HepG2 (cell line): ENCODE measurements around the gene ABCD1. TPM values are rescaled to one million over a fixed set of nuclear protein-coding genes. Genes with fewer than 3 reads are reported as not detected.

Experiments
- BORCS8-MEF2B ChIP-seq: sonication (generic); formaldehyde crosslinking; IDR thresholded peaks from 2 replicates; pipeline ENCODE4 v1.8.0; 2022; ENCODE audit warnings: mild to moderate bottlenecking, missing genetic modification reagents
- ELF4 ChIP-seq: sonication (generic); formaldehyde crosslinking; IDR thresholded peaks from 2 replicates; pipeline ENCODE4 v1.5.0; 2020; ENCODE audit warnings: missing genetic modification reagents, mild to moderate bottlenecking, moderate library complexity, borderline replicate concordance
- HNRNPUL1 ChIP-seq: fragments of 200-400 bp; formaldehyde crosslinking; IDR thresholded peaks from 2 replicates; pipeline ENCODE4 v1.6.1; 2017; ENCODE audit warnings: low read depth, mild to moderate bottlenecking, low read length, moderate library complexity
- KLF16 ChIP-seq, 2 experiments: sonication (generic) in 1 of 2; formaldehyde crosslinking in 1 of 2; IDR thresholded peaks; 2 replicates each; pipeline versions ENCODE4 v1.6.1 to v1.8.0; 2016 to 2023; ENCODE audit warnings: missing genetic modification reagents in 2 of 2, missing compliant biosample characterization in 1 of 2
- MTA1 ChIP-seq: sonication (generic); formaldehyde crosslinking; IDR thresholded peaks from 2 replicates; pipeline ENCODE4 v1.4.0; 2020; ENCODE audit warnings: missing genetic modification reagents, mild to moderate bottlenecking, borderline replicate concordance
- MTF1 ChIP-seq: sonication (generic); formaldehyde crosslinking; IDR thresholded peaks from 2 replicates; pipeline ENCODE4 v1.5.0; 2020; ENCODE audit warnings: missing genetic modification reagents
- MYC ChIP-seq: sonication (generic); formaldehyde crosslinking; IDR thresholded peaks from 2 replicates; pipeline ENCODE4 v1.9.0; 2021; ENCODE audit warnings: missing genetic modification reagents, borderline replicate concordance
- POLR2A ChIP-seq, 2 experiments: IDR thresholded peaks; 2 replicates each; pipeline ENCODE4 v1.6.1; 2011; ENCODE audit warnings: low read depth in 2 of 2, low read length in 2 of 2, mild to moderate bottlenecking in 1 of 2, moderate library complexity in 1 of 2; ENCODE audit not compliant: insufficient read depth in 1 of 2
- ZFY ChIP-seq: sonication (generic); formaldehyde crosslinking; IDR thresholded peaks from 2 replicates; pipeline ENCODE4 v1.4.0; 2020; ENCODE audit warnings: missing genetic modification reagents
- ZKSCAN5 ChIP-seq: sonication (generic); formaldehyde crosslinking; IDR thresholded peaks from 2 replicates; pipeline ENCODE4 v1.5.1; 2020; ENCODE audit warnings: mild to moderate bottlenecking, missing genetic modification reagents
- ZNF234 ChIP-seq: sonication (generic); formaldehyde crosslinking; conservative IDR thresholded peaks from 2 replicates; pipeline ENCODE4 v1.5.1; 2020; ENCODE audit warnings: mild to moderate bottlenecking, missing genetic modification reagents
- ZNF253 ChIP-seq: sonication (generic); formaldehyde crosslinking; IDR thresholded peaks from 2 replicates; pipeline ENCODE4 v1.8.0; 2022; ENCODE audit warnings: mild to moderate bottlenecking, missing genetic modification reagents, borderline replicate concordance
- ZNF382 ChIP-seq: sonication (generic); formaldehyde crosslinking; IDR thresholded peaks from 2 replicates; pipeline ENCODE4 v1.5.0; 2020; ENCODE audit warnings: missing genetic modification reagents, mild to moderate bottlenecking, borderline replicate concordance
- ZNF616 ChIP-seq: sonication (generic); formaldehyde crosslinking; IDR thresholded peaks from 2 replicates; pipeline ENCODE4 v1.5.0; 2020; ENCODE audit warnings: low read depth, mild to moderate bottlenecking, missing genetic modification reagents
- ZNF879 ChIP-seq: sonication (generic); formaldehyde crosslinking; IDR thresholded peaks from 2 replicates; pipeline ENCODE4 v1.8.1; 2023; ENCODE audit warnings: missing genetic modification reagents
- polyA plus RNA-seq, 8 experiments: library from polyadenylated mRNA; depleted of rRNA in 3 of 8; stranded (reverse) in 7 of 8; unstranded in 1 of 8; fragments of >200 nt; fragmentation: Illumina TruSeq in 4 of 8; extraction: Trizol in 4 of 8; gene quantifications; 2 replicates each; pipeline versions ENCODE4 v1.2.1 to v1.2.3, GENCODE V29; 2011 to 2016; ENCODE audit warnings: low read depth in 4 of 8, missing spikeins in 1 of 8, mixed read lengths in 1 of 8; ENCODE audit not compliant: insufficient read depth in 1 of 8
- total RNA-seq, 5 experiments: library from RNA; depleted of rRNA; stranded (reverse); fragments of >200 nt; fragmentation: Illumina TruSeq; extraction: Trizol; gene quantifications; 2 replicates each; pipeline ENCODE4 v1.2.3, GENCODE V29; 2016; ENCODE audit warnings: low read depth in 1 of 5
- TF ChIP-seq, protein P1 (sequence below): sonication (generic); formaldehyde crosslinking; IDR thresholded peaks from 2 replicates; pipeline ENCODE4 v1.9.0; 2022; ENCODE audit warnings: low read depth, missing genetic modification reagents
- TF ChIP-seq, protein P2 (sequence below): sonication (generic); formaldehyde crosslinking; IDR thresholded peaks from 2 replicates; pipeline ENCODE4 v1.5.0; 2020; ENCODE audit warnings: mild to moderate bottlenecking, missing genetic modification reagents
- TF ChIP-seq, protein P3 (sequence below): IDR thresholded peaks from 2 replicates; pipeline ENCODE4 v1.6.1; 2016; ENCODE audit warnings: mild to moderate bottlenecking, missing biosample characterization, missing genetic modification reagents
- TF ChIP-seq, protein P4 (sequence below): IDR thresholded peaks from 2 replicates; pipeline ENCODE4 v1.4.0; 2020; ENCODE audit warnings: mild to moderate bottlenecking, missing genetic modification reagents
- TF ChIP-seq, protein P5 (sequence below): sonication (generic); formaldehyde crosslinking; IDR thresholded peaks from 2 replicates; pipeline ENCODE4 v1.8.0; 2022; ENCODE audit warnings: missing genetic modification reagents, mild to moderate bottlenecking, borderline replicate concordance

Gene ABCD1
- total and polyA plus RNA-seq, 2 of the 13 experiments (the other 11 are each of a cell fraction or from before 2014, with no cell fraction given) = 11.4 to 15.9 TPM

DNA sequence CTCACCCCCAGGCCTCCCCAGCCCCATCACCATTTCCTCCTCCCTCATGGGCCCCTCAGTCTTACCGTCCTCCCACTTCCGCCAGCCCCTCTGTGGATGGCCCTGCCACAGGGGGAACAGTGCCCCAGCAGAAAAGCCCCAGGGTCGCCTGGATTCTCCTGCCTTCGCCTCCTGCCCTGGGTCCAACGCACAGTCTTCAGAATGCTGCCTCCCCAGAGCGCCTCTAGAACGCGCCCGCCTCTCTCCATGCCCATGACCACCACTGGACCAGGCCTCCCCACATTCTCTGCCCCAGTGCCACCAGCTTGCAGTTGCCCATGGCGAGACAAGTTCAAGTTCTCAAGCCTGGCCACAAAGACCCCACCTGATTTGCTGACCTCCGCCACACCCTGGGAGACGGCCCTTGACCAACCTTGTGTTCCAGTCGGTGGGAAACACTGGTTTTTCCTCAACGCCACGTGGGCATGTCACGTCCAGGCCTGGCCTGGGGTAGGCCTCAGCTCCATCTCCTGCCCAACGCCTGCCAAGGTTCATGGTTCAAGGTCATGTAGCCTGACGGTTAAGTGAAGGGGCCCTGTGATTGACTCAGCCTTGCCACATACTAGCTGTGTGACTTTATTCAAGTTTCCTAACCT is 38.8 kb downstream of the ABCD1 start (continued):
- TF ChIP-seq, protein P1, sequence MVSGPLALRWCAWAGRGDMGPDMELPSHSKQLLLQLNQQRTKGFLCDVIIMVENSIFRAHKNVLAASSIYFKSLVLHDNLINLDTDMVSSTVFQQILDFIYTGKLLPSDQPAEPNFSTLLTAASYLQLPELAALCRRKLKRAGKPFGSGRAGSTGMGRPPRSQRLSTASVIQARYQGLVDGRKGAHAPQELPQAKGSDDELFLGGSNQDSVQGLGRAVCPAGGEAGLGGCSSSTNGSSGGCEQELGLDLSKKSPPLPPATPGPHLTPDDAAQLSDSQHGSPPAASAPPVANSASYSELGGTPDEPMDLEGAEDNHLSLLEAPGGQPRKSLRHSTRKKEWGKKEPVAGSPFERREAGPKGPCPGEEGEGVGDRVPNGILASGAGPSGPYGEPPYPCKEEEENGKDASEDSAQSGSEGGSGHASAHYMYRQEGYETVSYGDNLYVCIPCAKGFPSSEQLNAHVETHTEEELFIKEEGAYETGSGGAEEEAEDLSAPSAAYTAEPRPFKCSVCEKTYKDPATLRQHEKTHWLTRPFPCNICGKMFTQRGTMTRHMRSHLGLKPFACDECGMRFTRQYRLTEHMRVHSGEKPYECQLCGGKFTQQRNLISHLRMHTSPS (CRISPR knock-in tag) = no peak
- TF ChIP-seq ZKSCAN5 (CRISPR knock-in tag) (no peak), MYC (peak; percentile 49), MTF1 (CRISPR knock-in tag) (no peak), HNRNPUL1 (no peak), POLR2A (IDR thresholded peaks at IDR 0.05; ENCODE audit: insufficient read depth in 1 of 2, low read depth in 2 of 2, low read length in 2 of 2) (no peak), BORCS8-MEF2B (CRISPR knock-in tag) (0 out of 2 replicates have a peak, but pooled peaks have one; percentile 16), ZNF253 (peak; percentile 76; the same call in 1 of the 2 replicates), ZNF879 (no peak), ELF4 (CRISPR knock-in tag) (no peak), MTA1 (CRISPR knock-in tag) (no peak), ZNF234 (CRISPR knock-in tag) (no peak), KLF16 (CRISPR knock-in tag; IDR thresholded peaks at IDR 0.05) (0 out of 4 replicates have a peak, but pooled peaks of 1 of the 2 experiments have one; percentile 15), ZNF382 (no peak), ZFY (peak; percentile 77), ZNF616 (CRISPR knock-in tag) (no peak)
- TF ChIP-seq, protein P2, sequence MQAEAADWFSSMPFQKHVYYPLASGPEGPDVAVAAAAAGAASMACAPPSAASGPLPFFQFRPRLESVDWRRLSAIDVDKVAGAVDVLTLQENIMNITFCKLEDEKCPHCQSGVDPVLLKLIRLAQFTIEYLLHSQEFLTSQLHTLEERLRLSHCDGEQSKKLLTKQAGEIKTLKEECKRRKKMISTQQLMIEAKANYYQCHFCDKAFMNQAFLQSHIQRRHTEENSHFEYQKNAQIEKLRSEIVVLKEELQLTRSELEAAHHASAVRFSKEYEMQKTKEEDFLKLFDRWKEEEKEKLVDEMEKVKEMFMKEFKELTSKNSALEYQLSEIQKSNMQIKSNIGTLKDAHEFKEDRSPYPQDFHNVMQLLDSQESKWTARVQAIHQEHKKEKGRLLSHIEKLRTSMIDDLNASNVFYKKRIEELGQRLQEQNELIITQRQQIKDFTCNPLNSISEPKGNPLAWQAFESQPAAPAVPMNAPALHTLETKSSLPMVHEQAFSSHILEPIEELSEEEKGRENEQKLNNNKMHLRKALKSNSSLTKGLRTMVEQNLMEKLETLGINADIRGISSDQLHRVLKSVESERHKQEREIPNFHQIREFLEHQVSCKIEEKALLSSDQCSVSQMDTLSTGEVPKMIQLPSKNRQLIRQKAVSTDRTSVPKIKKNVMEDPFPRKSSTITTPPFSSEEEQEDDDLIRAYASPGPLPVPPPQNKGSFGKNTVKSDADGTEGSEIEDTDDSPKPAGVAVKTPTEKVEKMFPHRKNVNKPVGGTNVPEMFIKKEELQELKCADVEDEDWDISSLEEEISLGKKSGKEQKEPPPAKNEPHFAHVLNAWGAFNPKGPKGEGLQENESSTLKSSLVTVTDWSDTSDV (CRISPR knock-in tag) = no peak
- TF ChIP-seq, protein P3, sequence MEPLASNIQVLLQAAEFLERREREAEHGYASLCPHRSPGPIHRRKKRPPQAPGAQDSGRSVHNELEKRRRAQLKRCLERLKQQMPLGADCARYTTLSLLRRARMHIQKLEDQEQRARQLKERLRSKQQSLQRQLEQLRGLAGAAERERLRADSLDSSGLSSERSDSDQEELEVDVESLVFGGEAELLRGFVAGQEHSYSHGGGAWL (CRISPR knock-in tag) = no peak
- TF ChIP-seq, protein P4, sequence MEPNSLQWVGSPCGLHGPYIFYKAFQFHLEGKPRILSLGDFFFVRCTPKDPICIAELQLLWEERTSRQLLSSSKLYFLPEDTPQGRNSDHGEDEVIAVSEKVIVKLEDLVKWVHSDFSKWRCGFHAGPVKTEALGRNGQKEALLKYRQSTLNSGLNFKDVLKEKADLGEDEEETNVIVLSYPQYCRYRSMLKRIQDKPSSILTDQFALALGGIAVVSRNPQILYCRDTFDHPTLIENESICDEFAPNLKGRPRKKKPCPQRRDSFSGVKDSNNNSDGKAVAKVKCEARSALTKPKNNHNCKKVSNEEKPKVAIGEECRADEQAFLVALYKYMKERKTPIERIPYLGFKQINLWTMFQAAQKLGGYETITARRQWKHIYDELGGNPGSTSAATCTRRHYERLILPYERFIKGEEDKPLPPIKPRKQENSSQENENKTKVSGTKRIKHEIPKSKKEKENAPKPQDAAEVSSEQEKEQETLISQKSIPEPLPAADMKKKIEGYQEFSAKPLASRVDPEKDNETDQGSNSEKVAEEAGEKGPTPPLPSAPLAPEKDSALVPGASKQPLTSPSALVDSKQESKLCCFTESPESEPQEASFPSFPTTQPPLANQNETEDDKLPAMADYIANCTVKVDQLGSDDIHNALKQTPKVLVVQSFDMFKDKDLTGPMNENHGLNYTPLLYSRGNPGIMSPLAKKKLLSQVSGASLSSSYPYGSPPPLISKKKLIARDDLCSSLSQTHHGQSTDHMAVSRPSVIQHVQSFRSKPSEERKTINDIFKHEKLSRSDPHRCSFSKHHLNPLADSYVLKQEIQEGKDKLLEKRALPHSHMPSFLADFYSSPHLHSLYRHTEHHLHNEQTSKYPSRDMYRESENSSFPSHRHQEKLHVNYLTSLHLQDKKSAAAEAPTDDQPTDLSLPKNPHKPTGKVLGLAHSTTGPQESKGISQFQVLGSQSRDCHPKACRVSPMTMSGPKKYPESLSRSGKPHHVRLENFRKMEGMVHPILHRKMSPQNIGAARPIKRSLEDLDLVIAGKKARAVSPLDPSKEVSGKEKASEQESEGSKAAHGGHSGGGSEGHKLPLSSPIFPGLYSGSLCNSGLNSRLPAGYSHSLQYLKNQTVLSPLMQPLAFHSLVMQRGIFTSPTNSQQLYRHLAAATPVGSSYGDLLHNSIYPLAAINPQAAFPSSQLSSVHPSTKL (CRISPR knock-in tag) = no peak
- TF ChIP-seq, protein P5, sequence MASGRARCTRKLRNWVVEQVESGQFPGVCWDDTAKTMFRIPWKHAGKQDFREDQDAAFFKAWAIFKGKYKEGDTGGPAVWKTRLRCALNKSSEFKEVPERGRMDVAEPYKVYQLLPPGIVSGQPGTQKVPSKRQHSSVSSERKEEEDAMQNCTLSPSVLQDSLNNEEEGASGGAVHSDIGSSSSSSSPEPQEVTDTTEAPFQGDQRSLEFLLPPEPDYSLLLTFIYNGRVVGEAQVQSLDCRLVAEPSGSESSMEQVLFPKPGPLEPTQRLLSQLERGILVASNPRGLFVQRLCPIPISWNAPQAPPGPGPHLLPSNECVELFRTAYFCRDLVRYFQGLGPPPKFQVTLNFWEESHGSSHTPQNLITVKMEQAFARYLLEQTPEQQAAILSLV = no peak
